Left kidney (tissue), 1 donor: ENCODE data around the gene WNT9B. TPM values are rescaled to one million over a fixed set of nuclear protein-coding genes. Genes with fewer than 3 reads are reported as not detected.

ENCODE experiments used
- polyA plus RNA-seq: library from polyadenylated mRNA; unstranded; fragments of 120-200 nt; gene quantifications from one replicate; pipeline ENCODE4 v1.2.1, GENCODE V29; 2013; ENCODE audit not compliant: insufficient read length

Gene WNT9B
- polyA plus RNA-seq, 1 donor = 8.5 TPM

Other genes with a start within 250 kb of the WNT9B start
- gene WNT3, start 32.9 kb upstream of the WNT9B start, polyA plus RNA-seq = 1.7 TPM
- 66.0 TPM for gene GOSR2, start 71.6 kb downstream of the WNT9B start, polyA plus RNA-seq
- not detected for gene RPRML, start 127.7 kb downstream of the WNT9B start, polyA plus RNA-seq